K562 (cell line): ENCODE measurements around the gene COL4A2. TPM values are rescaled to one million over a fixed set of nuclear protein-coding genes. Genes with fewer than 3 reads are reported as not detected.

Experiments used
- ATAC-seq: fragments of 200-7000 bp; cut with Tn5 transposase; 3 replicates; pipeline ENCODE4 v1.9.1; 2020; ENCODE audit warnings: moderate library complexity
- BruUV-seq: library from RNA; stranded (reverse); fragments of 400-500 nt; replicated peaks from 2 replicates; lab custom pipeline; 2021; lab: Mats Ljungman, UMichigan
- CTCF ChIA-PET: fragments of 300-600 bp; formaldehyde crosslinking; extraction: SDS; loops from one replicate; lab custom pipeline; 2021; ENCODE audit warnings: low intra/inter-chr PET ratio; lab: Yijun Ruan, JAX
- POLR2A ChIA-PET: fragments of 300-600, 350-650 bp; sonication (Branson Sonifier 250); formaldehyde crosslinking; extraction: SDS; loops from one replicate; lab custom pipeline; 2021; ENCODE audit warnings: antibody characterized with exemption, inconsistent platforms; lab: Yijun Ruan, JAX
- DNase-seq, 4 experiments: peaks; one replicate each; pipeline versions ENCODE4 v3.0.0 to v3.0.0-alpha.2; 2011 to 2018; ENCODE audit warnings: low spot score in 3 of 4, mixed read lengths in 3 of 4; ENCODE audit errors: extremely low read depth in 1 of 4
- FAIRE-seq: peaks from 2 replicates; lab custom pipeline; 2011; peaks lifted over from hg19 to GRCh38; lab: Jason Lieb, UNC
- H2AFZ ChIP-seq: 2 replicates; pipeline ENCODE4 v1.6.0; 2011; ENCODE audit warnings: low read depth, low read length, control low read depth, inconsistent platforms
- H3K27ac ChIP-seq: fragments of 200-600 bp; 3 replicates; pipeline ENCODE4 v1.8.0; 2011; ENCODE audit warnings: low read depth, mild to moderate bottlenecking, control low read depth, inconsistent platforms, low read length, moderate library complexity, mixed read lengths; ENCODE audit errors: extremely low read depth
- H3K27me3 ChIP-seq, 2 experiments: fragments of 300-600 bp in 1 of 2; 2 replicates in 1 of 2; 3 replicates in 1 of 2; pipeline versions ENCODE4 v1.6.0 to v1.8.0; 2011; ENCODE audit warnings: inconsistent platforms in 2 of 2, low read length in 2 of 2, mild to moderate bottlenecking in 1 of 2, mixed read lengths in 1 of 2, moderate library complexity in 1 of 2; ENCODE audit not compliant: control insufficient read depth in 2 of 2, insufficient read depth in 2 of 2
- H3K36me3 ChIP-seq: fragments of 300-600 bp; 3 replicates; pipeline ENCODE4 v1.8.0; 2011; ENCODE audit warnings: mild to moderate bottlenecking, low read length, inconsistent platforms; ENCODE audit not compliant: control insufficient read depth, insufficient read depth
- H3K4me1 ChIP-seq, 2 experiments: fragments of 200-600 bp in 1 of 2; replicated peaks in 1 of 2; 2 replicates in 1 of 2; 3 replicates in 1 of 2; pipeline versions ENCODE4 v1.5.1 to v1.8.0; 2011; ENCODE audit warnings: inconsistent platforms in 2 of 2, low read length in 2 of 2, mild to moderate bottlenecking in 1 of 2, mixed read lengths in 1 of 2, moderate library complexity in 1 of 2; ENCODE audit not compliant: control insufficient read depth in 2 of 2, insufficient read depth in 2 of 2
- H3K4me2 ChIP-seq: 2 replicates; pipeline ENCODE4 v1.6.1; 2011; ENCODE audit warnings: low read length, control low read depth, inconsistent platforms, mixed read lengths; ENCODE audit not compliant: insufficient read depth
- H3K4me3 ChIP-seq: fragments of 200-600 bp; sonication (generic), shearing (Covaris generic); 2 replicates; pipeline ENCODE4 v1.5.1; 2016; ENCODE audit warnings: control low read depth, inconsistent platforms
- H3K79me2 ChIP-seq: fragments of 200-600 bp; 3 replicates; pipeline ENCODE4 v1.8.0; 2011; ENCODE audit warnings: low read length, inconsistent platforms; ENCODE audit not compliant: control insufficient read depth, insufficient read depth
- H3K9ac ChIP-seq, 2 experiments: 2 replicates each; pipeline versions ENCODE4 v1.6.0 to v1.6.1; 2011; ENCODE audit warnings: low read depth in 2 of 2, low read length in 2 of 2, control low read depth in 1 of 2, inconsistent platforms in 1 of 2, mild to moderate bottlenecking in 1 of 2, mixed read lengths in 1 of 2; ENCODE audit not compliant: insufficient read depth in 1 of 2
- H3K9me1 ChIP-seq: one replicate; pipeline ENCODE4 v1.6.0; 2011; ENCODE audit warnings: inconsistent platforms, mild to moderate bottlenecking, low read length, moderate library complexity; ENCODE audit not compliant: control insufficient read depth, insufficient read depth
- H3K9me3 ChIP-seq: replicated peaks from 2 replicates; pipeline ENCODE4 v1.5.1; 2011; ENCODE audit warnings: low read depth, low read length, inconsistent platforms; ENCODE audit not compliant: control insufficient read depth, insufficient read depth
- H4K20me1 ChIP-seq: replicated peaks from 2 replicates; pipeline ENCODE4 v1.6.1; 2011; ENCODE audit warnings: low read length, inconsistent platforms, mixed read lengths; ENCODE audit not compliant: control insufficient read depth, insufficient read depth
- ASH1L ChIP-seq: fragments of 450-650 bp; IDR thresholded peaks from 2 replicates; pipeline ENCODE4 v1.6.1; 2018; ENCODE audit warnings: borderline replicate concordance, mild to moderate bottlenecking, low read depth; ENCODE audit not compliant: partially characterized antibody
- ATF1 ChIP-seq, 2 experiments: fragments of 450-650 bp in 1 of 2; IDR thresholded peaks; 2 replicates each; pipeline ENCODE4 v1.6.1; 2016; ENCODE audit warnings: missing compliant biosample characterization in 1 of 2, missing genetic modification characterization in 1 of 2
- EP300 ChIP-seq: IDR thresholded peaks from 2 replicates; pipeline ENCODE4 v1.6.1; 2012; ENCODE audit warnings: low read length, improper control_type of control experiment
- MEF2D ChIP-seq: conservative IDR thresholded peaks from 2 replicates; pipeline ENCODE4 v1.6.1; 2016; ENCODE audit warnings: low read depth, missing genetic modification characterization, missing compliant biosample characterization
- TCF3 ChIP-seq: sonication (generic); formaldehyde crosslinking; IDR thresholded peaks from 2 replicates; pipeline ENCODE4 v1.4.0; 2020; ENCODE audit warnings: mild to moderate bottlenecking, missing genetic modification reagents
- ZNF551 ChIP-seq: fragments of 250-450 bp; sonication (Bioruptor Pico); IDR thresholded peaks from 2 replicates; pipeline ENCODE4 v1.5.0; 2021; ENCODE audit warnings: mild to moderate bottlenecking, moderate library complexity
- ZNF57 ChIP-seq: fragments of 450-650 bp; formaldehyde crosslinking; IDR thresholded peaks from 2 replicates; pipeline ENCODE4 v1.4.0; 2020; ENCODE audit warnings: mild to moderate bottlenecking, moderate library complexity
- ZNF586 ChIP-seq: fragments of 450-650 bp; formaldehyde crosslinking; conservative IDR thresholded peaks from 2 replicates; pipeline ENCODE4 v1.4.0; 2020; ENCODE audit warnings: mild to moderate bottlenecking, moderate library complexity
- WGBS: fragments of 100-300 bp; shearing (Covaris generic); methylation state at CpG from one replicate; pipeline ENCODE4 v1.1.6; 2016; ENCODE audit warnings: low coverage, mixed read lengths; ENCODE audit not compliant: insufficient coverage; ENCODE audit errors: missing lambda C conversion rate; 5-methylcytosine and 5-hydroxymethylcytosine counted together
- in situ Hi-C: fragments of 300-500 bp; cut with MboI; formaldehyde crosslinking; loops from 4 replicates; pipeline ENCODE4 v1.15.0; 2018; ENCODE audit warnings: inconsistent platforms, mixed read lengths
- intact Hi-C: fragments of 100-400 bp; cut with micrococcal nuclease; formaldehyde crosslinking; loops from 2 replicates; pipeline ENCODE4 v1.14.2; 2022
- polyA plus RNA-seq, 8 experiments: library from polyadenylated mRNA; depleted of rRNA in 4 of 8; stranded (reverse) in 5 of 8; unstranded in 3 of 8; fragments of >200 nt; fragmentation: Nextera tagmentation in 2 of 8; fragmentation: Illumina TruSeq in 1 of 8; extraction: Ambion mirVana in 2 of 8; extraction: Trizol in 1 of 8; gene quantifications; 2 replicates each; pipeline versions ENCODE4 v1.2.1 to v1.2.3, GENCODE V29; 2011 to 2014; ENCODE audit warnings: inconsistent platforms in 1 of 8, missing spikeins in 1 of 8
- total RNA-seq, 7 experiments: library from RNA; depleted of rRNA in 6 of 7; stranded (reverse); fragments of >200 nt in 6 of 7; fragmentation: Illumina TruSeq in 2 of 7; extraction: Trizol in 2 of 7; gene quantifications; 2 replicates each; pipeline versions ENCODE4 v1.2.1 to v1.2.3, GENCODE V29; 2011 to 2021; ENCODE audit warnings: low replicate concordance in 1 of 7
- TF ChIP-seq, protein P1 (sequence below): fragments of 450-650 bp; formaldehyde crosslinking; IDR thresholded peaks from 2 replicates; pipeline ENCODE4 v1.4.0; 2020; ENCODE audit warnings: mild to moderate bottlenecking, moderate library complexity

Gene COL4A2
- total and polyA plus RNA-seq, 9 of the 15 experiments (the other 6 are each of a cell fraction or from before 2014, with no cell fraction given), result 0.13 to 15.2 (median 8.1) TPM

DNA sequence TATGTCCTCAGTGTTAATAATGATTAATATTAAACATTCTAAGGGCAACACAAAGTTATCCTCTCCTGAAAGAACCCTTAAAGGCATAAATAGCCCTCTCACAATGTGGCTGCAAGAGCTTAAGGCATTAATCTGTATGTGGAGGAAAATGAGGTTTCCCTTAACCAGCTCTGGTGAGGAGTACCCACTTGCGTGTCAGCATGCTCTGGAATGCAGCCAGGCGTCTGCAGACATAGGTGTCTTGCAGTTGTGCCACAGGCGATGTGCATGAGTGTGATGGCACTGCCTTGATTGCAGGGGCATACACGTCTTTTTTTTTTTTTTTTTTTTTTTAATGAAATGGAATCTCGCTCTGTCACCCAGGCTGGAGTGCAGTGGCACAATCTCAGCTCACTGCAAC, 162.5 kb downstream of the COL4A2 start:
- H3K9ac ChIP-seq, result no peak overlapping the region
- no peaks in the 10 kb centered on the region for H3K9me1 ChIP-seq
- H3K79me2 ChIP-seq, result no peaks in the 10 kb centered on the region
- no peak for ATAC-seq
- H4K20me1 ChIP-seq, result no peaks in the 10 kb centered on the region
- H3K4me2 ChIP-seq, result no peak overlapping the region
- intact Hi-C loops, result no loop called here
- H3K4me3 ChIP-seq, result no peak overlapping the region
- H3K36me3 ChIP-seq, result no peaks in the 10 kb centered on the region
- TF ChIP-seq ASH1L (no peak), TCF3 (CRISPR knock-in tag) (no peak), ZNF57 (CRISPR knock-in tag) (no peak), EP300 (no peak), ATF1 (CRISPR knock-in tag; IDR thresholded peaks at IDR 0.05) (no peak), ATF1 (tag; IDR thresholded peaks at IDR 0.05) (no peak), ZNF551 (CRISPR knock-in tag) (no peak), ZNF586 (CRISPR knock-in tag) (no peak), MEF2D (tag) (no peak)
- TF ChIP-seq, protein P1, sequence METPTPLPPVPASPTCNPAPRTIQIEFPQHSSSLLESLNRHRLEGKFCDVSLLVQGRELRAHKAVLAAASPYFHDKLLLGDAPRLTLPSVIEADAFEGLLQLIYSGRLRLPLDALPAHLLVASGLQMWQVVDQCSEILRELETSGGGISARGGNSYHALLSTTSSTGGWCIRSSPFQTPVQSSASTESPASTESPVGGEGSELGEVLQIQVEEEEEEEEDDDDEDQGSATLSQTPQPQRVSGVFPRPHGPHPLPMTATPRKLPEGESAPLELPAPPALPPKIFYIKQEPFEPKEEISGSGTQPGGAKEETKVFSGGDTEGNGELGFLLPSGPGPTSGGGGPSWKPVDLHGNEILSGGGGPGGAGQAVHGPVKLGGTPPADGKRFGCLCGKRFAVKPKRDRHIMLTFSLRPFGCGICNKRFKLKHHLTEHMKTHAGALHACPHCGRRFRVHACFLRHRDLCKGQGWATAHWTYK (CRISPR knock-in tag), result no peak
- TF ChIP-seq, all 486 proteins: peak for 0
- WGBS, result 13% methylated on average over 2 of the region's 5 CpGs
- BruUV-seq, result no TSS peak
- ChIA-PET POLR2A (no interaction called here), CTCF (no interaction called here)
- Histone ChIP-seq H3K9me3 (no peaks in the 10 kb centered on the region), H3K27me3 (no peaks in the 10 kb centered on the region), H3K27ac (no peak overlapping the region), H2AFZ (no peak overlapping the region), H3K4me1 (peaks cover 20 to 26% of the 10 kb centered on the region in 2 experiments)
- in situ Hi-C loops, result loop anchor here (10.0 kb wide), 1 partner anchor 345 kb away; no protein-coding TSS in a partner anchor
- DNase-seq (no peak), FAIRE-seq (no peak)
